Body of pancreas (tissue), 4 donors: ENCODE results near the gene NPHP4.

Experiments
- POLR2A ChIP-seq, 3 donors: fragments of 450-650 bp; IDR thresholded peaks; one replicate each; pipeline ENCODE4 v1.6.1; 2016; ENCODE audit warnings: antibody characterized with exemption in 3 of 3, mild to moderate bottlenecking in 2 of 3
- TF ChIP-seq, protein P1 (sequence below), 7 experiments: fragments of 450-650 bp in 4 of 7; fragments of 200-600 bp in 3 of 7; sonication (generic) in 3 of 7; IDR thresholded peaks; one replicate each; pipeline ENCODE4 v1.5.1; 2016 to 2019; ENCODE audit warnings: antibody characterized with exemption in 7 of 7

DNA sequence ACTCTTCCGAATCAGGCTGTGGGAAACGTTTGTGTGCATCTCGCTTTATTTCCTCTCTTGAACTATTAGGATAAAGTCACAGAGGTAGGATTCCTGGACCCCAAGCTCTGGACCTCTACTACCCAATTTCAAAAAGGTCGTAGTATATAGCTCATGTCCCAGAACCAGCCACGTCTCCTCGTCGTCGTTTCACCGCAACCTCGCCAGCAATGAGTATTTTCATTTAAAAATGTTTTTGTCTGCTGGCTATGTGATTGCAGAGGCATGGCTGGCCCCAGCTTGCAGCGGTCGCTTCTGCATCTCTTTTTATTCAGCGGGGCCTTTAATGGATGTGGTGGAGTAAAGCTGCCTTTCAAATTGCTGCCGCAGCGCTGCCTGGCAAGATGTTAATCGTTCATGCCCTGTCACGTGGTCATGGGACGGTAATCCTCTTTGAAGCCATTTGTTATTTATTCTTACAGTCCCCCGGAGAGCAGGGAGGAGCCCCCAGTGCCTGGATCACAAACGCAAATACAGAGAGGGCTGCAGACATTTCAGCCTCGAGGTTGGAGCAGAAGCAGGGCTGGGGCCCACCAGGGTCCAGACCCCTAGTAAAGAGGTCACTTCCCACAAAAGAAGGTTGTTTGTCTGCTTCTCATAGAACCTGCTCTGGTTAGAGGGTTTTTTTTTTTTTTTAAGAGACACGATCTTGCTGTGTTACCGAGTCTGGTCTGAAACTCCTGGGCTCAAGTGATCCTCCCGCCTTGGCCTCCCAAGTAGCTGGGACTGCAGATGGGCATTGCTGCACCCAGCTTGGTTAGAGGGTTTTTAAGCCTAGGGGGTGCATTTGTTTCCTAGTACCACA lies 11.6 kb upstream of the NPHP4 start:
- TF ChIP-seq, protein P1, sequence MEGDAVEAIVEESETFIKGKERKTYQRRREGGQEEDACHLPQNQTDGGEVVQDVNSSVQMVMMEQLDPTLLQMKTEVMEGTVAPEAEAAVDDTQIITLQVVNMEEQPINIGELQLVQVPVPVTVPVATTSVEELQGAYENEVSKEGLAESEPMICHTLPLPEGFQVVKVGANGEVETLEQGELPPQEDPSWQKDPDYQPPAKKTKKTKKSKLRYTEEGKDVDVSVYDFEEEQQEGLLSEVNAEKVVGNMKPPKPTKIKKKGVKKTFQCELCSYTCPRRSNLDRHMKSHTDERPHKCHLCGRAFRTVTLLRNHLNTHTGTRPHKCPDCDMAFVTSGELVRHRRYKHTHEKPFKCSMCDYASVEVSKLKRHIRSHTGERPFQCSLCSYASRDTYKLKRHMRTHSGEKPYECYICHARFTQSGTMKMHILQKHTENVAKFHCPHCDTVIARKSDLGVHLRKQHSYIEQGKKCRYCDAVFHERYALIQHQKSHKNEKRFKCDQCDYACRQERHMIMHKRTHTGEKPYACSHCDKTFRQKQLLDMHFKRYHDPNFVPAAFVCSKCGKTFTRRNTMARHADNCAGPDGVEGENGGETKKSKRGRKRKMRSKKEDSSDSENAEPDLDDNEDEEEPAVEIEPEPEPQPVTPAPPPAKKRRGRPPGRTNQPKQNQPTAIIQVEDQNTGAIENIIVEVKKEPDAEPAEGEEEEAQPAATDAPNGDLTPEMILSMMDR (IDR thresholded peaks at IDR 0.05): no peak
- no peak for TF ChIP-seq POLR2A (IDR thresholded peaks at IDR 0.05)
